ENCODE measurements around the gene MIPEP.
A peak's percentile ranks its signal among the peaks of the same experiment; 100 is the strongest.

Gene MIPEP

GRCh38 chr13:23921451-23921888 is 32.3 kb upstream of the MIPEP start:
- no peaks in the 10 kb centered on the region for H3K36me3 Mint-ChIP-seq (ENCODE audit: low read depth)
- DNase-seq = no peak
- TF ChIP-seq CTCF (IDR thresholded peaks at IDR 0.05) = peak; percentile 83
- H3K27ac Mint-ChIP-seq = no peak overlapping the region
- no peak overlapping the region for H3K4me3 Mint-ChIP-seq
- H3K4me1 Mint-ChIP-seq = no peaks in the 10 kb centered on the region
- H3K9me3 Mint-ChIP-seq = peaks cover 17% of the 10 kb centered on the region
- peaks cover 21% of the 10 kb centered on the region for H3K27me3 Mint-ChIP-seq (ENCODE audit: low read depth, poor library complexity)

- H3K36me3 Mint-ChIP-seq (ENCODE audit: low read depth) = no peaks in the 10 kb centered on the region
- no peak for DNase-seq
- H3K27me3 Mint-ChIP-seq (ENCODE audit: low read depth, poor library complexity) = peaks cover 19% of the 10 kb centered on the region
- TF ChIP-seq CTCF (IDR thresholded peaks at IDR 0.05) = no peak
- H3K27ac Mint-ChIP-seq = no peak overlapping the region
- H3K9me3 Mint-ChIP-seq = peaks cover 20% of the 10 kb centered on the region
- H3K4me1 Mint-ChIP-seq = no peaks in the 10 kb centered on the region
- no peak overlapping the region for H3K4me3 Mint-ChIP-seq
These were observed 29.8 kb upstream of the MIPEP start for GRCh38 chr13:23919006-23919405.

- Mint-ChIP-seq H3K27me3 (ENCODE audit: low read depth, poor library complexity) (peaks cover 19% of the 10 kb centered on the region), H3K4me3 (no peak overlapping the region), H3K36me3 (ENCODE audit: low read depth) (no peaks in the 10 kb centered on the region), H3K27ac (no peak overlapping the region), H3K4me1 (no peaks in the 10 kb centered on the region), H3K9me3 (peaks cover 20% of the 10 kb centered on the region)
- no peak for DNase-seq
- no peak for TF ChIP-seq CTCF (IDR thresholded peaks at IDR 0.05)
These were observed 29.0 kb upstream of the MIPEP start for GRCh38 chr13:23918208-23918607.

- no peak overlapping the region for H3K4me3 Mint-ChIP-seq
- DNase-seq = no peak
- TF ChIP-seq CTCF (IDR thresholded peaks at IDR 0.05) = no peak
- peaks cover 17% of the 10 kb centered on the region for H3K27me3 Mint-ChIP-seq (ENCODE audit: low read depth, poor library complexity)
- peaks cover 20% of the 10 kb centered on the region for H3K9me3 Mint-ChIP-seq
- no peak overlapping the region for H3K27ac Mint-ChIP-seq
- no peaks in the 10 kb centered on the region for H3K4me1 Mint-ChIP-seq
- no peaks in the 10 kb centered on the region for H3K36me3 Mint-ChIP-seq (ENCODE audit: low read depth)
These were observed 26.1 kb upstream of the MIPEP start for GRCh38 chr13:23915308-23915707.

GRCh38 chr13:23912469-23912868 is 23.3 kb upstream of the MIPEP start:
- Mint-ChIP-seq H3K27me3 (ENCODE audit: low read depth, poor library complexity) (peaks cover 6% of the 10 kb centered on the region), H3K27ac (no peak overlapping the region), H3K4me3 (no peak overlapping the region), H3K36me3 (ENCODE audit: low read depth) (no peaks in the 10 kb centered on the region), H3K9me3 (peaks cover 13% of the 10 kb centered on the region), H3K4me1 (no peaks in the 10 kb centered on the region)
- no peak for DNase-seq
- TF ChIP-seq CTCF (IDR thresholded peaks at IDR 0.05) = no peak

- Mint-ChIP-seq H3K4me3 (no peak overlapping the region), H3K4me1 (peaks cover 2% of the 10 kb centered on the region), H3K36me3 (ENCODE audit: low read depth) (no peaks in the 10 kb centered on the region), H3K27ac (no peak overlapping the region), H3K9me3 (no peaks in the 10 kb centered on the region), H3K27me3 (ENCODE audit: low read depth, poor library complexity) (peaks cover 3% of the 10 kb centered on the region)
- no peak for TF ChIP-seq CTCF (IDR thresholded peaks at IDR 0.05)
- no peak for DNase-seq
These were observed 20.4 kb upstream of the MIPEP start for GRCh38 chr13:23909606-23910005.

Data from nephron progenitor cell (in vitro differentiated cells).